HG02870 (cell line): ENCODE data around the gene RLN3.

Source experiments
- ATAC-seq: cut with Tn5 transposase; IDR thresholded peaks from one replicate; pipeline ENCODE4 v1.9.1; 2021; ENCODE audit warnings: mild to moderate bottlenecking, moderate library complexity; ENCODE audit not compliant: unreplicated experiment

The RLN3 gene

DNA sequence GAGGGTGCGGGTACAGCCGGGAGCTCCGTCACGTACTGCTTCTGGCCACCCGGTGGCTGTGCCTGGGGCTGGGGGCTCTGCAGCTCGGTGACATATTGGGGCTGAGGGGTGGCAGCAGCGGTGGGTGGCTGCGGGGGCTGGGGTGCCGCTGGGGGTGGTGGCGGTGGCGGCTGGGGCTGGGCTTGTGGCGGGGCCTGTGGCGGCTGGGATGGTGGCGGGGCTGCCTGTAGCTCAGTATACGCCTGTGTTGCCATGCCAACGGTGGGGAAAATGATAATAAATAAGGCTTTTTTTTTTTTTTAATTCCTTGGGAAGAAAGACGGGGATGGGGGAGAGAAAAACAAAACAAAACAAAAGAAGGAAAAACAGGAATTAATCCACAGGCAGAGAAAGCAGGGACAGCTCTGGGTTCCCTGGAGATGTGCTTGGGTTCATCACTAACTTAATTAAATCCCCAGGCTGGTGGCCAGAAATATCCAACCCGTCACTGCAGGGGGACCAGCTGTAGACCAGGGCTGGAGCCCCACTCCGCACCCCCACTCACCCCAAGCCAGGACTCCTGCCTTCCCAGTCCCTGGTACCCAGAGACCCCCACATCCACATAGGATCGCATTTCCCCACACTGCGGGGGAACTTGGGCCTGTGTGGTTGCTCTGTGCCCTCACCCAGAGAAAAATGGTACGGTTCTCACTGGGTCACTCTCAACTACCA is 34.2 kb upstream of the RLN3 start:
- ATAC-seq: no peak

DNA sequence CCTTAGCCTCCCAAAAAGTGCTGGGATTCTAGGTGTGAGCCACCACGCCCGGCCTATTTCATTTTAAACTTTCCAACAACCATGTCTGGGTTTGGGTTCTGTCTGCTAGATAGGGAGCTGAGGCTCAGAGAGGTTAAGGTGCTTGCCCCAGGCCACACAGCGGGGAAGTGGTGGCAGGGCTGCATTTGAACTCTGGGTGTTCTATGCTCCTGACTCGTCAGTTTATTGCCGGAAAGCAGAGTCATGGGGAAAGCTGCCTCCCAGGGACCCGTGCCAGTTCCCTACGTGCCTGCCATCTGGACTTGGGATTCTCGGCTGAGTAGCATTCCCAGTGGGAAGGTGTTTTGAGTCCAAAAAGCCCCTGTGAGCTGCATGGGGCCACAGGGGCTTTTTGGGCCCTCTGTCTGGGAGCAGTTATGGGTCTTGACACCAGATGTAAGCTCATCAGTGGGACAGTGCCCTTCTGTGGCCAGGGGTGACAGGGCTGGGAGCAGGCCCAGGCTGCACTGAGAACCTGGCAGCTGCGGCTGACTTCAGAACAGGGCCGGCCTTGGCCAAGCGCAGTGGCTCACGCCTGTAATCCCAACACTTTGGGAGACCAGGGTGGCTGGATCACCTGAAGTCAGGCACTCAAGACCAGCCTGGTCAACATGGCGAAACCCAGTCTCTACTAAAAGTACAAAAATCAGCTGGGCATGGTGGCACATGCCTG is 32.8 kb upstream of the RLN3 start:
- no peak for ATAC-seq

DNA sequence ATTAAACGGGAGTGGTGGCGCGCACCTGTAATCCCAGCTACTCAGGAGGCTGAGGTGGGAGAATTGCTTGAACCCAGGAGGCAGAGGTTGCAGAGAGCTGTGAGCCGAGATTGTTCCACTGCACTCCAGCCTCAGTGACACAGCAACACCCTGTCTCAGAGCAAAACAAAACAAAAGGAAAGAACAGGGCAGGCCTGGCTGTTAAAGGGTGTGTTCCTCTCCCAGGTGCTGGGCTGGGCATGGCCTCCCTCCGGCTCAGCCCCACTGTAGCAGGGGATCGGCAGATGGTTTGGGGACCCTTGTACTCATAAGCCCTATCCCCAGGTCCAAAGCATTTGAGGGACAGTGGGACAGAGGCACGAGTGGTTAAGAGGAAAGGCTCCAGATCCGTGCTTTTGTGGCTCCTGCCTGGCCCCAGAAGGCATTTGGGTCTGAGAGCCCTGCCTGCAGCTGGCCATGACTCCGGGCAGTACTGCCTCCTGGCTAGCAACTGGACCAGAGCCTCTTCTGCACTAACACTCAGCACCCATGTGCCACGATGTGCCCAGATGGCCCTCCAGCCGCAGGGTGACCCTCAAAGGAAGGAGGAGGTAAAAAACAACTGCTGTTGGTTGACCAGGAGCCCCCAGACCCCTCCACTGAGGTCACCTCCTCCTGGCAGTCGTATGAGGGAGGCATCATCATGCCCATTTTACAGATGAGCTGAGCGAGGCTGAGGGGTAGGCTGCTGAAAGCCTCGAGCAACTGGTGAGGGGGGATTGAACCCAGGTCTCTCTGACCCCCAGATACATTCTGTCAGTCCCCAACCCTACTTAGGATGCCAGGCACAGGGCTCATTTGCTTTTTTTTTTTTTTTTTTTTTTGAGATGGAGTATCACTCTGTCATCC is 31.8 kb upstream of the RLN3 start:
- no peak for ATAC-seq

DNA sequence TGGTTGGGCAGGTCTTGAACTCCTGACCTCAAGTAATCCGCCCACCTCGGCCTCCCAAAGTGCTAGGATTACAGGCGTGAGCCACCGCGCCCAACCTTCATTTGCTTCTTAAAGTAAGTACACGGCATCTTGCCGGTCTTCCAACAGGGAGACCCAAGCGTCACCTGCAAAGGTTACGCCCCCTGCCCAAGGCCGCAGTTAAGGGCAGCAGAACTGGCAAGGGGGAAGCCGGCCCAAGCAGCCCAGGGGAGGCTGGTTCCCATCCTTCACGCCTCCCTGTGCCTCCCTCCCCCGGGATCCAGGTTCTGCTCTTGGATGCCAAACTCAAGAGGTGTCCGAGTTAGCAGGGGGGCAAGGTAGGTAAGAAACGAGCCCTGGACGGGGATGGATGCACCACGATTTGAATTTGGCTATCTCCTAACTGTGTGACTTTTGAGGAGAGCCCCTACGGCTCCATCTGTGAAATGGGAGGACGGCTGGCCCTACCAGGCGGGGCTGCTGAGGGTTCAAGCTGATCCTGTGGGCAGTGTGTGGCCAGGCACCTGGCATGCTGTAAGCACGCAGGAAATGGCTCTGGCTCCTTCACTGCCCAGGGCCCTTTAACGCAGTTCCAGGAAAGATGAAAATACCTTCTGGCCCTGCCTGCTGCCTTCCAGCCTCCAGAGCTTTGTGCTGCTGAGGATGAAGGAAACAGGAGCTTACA is 30.9 kb upstream of the RLN3 start:
- no peak for ATAC-seq

DNA sequence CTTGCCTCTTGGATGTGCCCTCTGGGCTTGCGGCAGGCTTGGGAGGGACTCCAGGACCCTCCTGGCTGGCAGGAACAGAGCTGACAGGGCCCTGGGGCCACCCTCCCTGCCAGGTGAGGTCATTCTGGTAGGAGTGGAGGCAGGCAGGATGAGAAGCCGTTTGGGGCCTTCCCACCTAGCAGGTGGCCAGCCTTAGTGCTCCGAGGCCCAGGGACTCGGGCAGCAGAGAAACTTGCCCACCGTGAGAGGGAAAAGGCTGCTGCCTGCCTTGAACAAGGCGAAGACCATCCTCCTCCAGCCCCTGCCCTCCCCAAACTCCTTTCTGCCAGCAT is 30.4 kb upstream of the RLN3 start:
- no peak for ATAC-seq

DNA sequence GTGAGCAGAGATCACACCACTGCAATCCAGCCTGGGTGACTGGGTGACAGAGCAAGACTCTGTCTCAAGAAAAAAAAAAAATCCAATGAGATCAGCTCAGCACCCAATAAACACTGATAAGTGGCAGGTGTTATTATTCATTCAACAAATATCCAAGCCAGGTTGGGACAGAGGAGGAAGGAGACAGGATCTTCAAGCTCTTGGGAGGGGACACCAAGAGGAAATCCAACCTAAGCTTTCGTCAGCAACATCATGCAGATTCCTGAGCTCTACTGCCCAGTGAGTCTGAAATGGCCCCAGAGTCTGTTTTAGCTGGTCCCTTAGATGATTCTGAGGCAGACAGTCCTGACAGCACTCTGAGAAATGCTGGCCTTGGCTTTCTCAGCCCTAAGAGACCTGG is 29.5 kb upstream of the RLN3 start:
- ATAC-seq: no peak

DNA sequence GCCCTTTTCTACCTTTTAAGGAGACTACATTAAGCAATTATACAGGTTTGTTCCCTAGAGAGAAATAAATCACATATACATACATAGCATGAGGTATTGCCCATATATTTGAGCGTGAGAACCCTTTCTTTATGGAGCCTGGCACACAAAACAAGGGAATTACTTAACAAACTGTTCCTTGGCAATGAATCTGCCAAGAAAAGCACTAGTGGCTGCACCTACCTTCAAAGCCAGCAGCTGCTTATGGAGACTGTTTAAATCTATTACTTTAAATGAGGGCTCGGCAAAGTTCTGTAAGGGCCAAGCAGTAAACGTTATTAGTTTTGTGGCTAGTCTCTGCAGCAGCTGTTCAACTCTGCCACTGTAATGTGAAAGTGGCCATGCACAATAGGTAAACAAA is 28.9 kb upstream of the RLN3 start:
- no peak for ATAC-seq

DNA sequence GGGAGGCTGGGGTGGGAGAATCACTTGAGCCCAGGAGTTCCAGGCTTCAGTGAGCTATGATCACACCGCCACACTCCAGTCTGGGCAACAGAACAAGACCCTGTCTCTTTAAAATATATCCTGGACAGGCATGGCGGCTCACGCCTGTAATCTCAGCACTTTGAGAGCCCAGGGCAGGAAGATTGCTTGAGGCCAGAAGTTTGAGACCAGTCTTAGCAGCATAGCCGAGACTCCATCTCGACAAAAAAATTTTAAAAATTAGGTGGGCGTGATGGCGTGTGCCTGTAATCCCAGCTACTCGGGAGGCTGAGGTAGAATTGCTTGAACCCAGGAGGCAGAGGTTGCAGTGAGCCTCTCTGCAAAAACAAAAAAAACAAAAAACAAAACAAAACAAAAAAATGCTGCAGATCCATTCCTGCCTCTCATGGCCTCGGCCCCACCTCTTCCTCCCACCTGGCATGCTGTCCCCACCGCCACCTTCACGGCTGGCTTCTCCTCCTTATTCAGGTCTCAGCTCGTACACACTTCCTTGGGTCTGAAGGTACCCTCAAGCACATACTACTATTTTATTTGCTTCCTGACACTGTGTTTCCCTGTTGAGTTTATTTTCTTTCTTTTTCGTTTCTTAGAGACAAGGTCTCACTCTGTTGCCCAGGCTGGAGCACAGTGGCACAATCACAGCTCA is 27.1 kb upstream of the RLN3 start:
- ATAC-seq: no peak

DNA sequence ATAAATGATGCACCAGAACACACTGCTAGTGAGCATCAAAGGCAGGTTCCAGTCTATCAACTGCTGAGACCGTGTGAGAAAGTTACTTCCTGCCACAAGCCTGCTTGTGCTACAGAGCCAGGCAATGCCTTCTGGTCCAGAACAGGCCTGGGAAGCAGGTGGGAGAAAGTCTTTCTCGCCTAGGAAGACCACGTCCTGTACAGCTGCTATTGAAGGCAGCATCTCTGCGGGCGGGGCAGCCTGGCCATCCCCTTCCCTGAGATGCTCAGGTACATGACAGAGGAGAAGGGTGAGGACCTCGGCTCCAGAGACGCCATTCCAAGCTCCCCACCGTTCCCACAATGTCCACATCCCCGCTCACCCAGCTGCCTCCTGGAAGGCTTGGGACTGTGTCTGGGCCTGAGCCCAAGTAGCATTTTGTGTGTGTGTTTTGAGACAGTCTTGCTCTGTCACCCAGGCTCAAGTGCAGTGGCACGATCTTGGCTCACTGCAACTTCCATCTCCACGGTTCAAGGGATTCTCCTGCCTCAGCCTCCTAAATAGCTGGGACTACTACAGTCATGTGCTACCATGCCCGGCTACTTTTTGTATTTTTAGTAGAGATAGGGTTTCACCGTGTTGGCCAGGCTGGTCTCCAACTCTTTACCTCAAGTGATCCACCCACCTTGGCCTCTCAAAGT is 25.2 kb upstream of the RLN3 start:
- ATAC-seq: no peak

DNA sequence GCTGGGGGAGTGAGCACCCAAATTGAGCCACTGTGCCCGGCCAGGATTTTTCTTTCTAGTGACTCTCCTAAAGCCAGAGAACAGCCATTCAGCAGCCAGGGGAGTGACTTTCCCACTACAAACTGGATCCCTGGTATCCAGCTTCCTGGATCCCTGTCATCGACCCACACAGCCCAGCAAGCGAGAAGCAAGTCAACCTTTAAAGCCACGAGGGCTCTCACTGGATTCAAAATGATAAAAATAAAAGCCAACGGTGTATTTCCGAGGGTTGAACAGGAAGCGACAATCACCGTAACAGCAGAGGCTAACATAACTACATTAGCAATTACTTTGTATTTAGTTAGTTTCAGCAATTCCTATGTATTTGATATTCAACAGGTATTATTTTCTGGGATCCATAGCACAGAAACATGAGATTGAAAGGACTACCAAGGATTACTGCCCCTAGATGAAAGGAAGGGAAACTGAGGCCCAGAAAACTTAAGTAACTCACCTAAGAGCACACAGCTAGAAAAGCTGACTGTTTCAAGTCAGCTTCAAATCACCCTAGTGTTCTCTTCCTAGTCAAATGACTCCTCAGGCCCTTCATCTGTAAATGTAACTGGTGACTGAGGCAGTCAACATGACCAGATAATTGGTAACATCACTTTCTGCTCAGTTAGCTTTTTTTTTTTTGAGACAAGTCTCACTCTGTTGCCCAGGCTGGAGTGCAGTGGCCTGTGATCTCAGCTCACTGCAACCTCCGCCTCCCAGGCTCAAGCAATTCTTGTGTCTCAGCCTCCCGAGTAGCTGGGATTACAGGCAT is 24.5 kb upstream of the RLN3 start:
- no peak for ATAC-seq

DNA sequence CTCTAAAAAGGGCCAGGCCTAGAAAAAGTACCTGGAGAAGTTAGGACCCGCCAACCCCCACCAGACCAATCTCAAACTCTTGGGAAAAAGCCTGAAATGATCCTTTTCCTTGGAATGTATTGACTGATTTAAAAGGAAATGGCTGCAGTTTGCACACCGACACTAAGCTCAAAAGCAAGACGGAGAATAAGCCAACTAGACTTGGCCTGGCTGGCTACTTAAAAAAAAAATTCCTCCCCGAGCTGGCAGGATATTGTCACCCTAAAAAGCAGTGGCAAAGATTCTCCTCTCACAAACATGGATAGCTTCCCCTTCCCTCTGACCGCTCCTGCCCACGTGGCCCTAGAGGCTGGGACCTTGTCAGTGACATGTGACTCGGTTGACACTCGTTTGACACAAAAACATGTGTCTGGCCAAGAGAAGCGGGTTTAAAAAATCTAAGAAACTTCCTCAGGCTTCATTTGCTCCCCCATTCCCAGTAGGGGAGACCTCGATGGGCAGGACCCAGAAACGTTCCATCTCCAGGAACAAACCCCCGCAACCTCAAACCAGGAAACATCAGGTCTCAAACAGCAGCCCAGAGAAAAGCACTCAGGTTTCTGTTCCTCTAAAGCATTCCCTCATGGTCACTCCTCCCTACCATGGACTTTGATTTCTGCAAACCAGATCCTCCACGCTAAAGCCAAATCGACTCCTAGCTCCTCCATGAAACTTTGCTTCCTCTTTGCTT is 23.2 kb upstream of the RLN3 start:
- ATAC-seq: no peak

DNA sequence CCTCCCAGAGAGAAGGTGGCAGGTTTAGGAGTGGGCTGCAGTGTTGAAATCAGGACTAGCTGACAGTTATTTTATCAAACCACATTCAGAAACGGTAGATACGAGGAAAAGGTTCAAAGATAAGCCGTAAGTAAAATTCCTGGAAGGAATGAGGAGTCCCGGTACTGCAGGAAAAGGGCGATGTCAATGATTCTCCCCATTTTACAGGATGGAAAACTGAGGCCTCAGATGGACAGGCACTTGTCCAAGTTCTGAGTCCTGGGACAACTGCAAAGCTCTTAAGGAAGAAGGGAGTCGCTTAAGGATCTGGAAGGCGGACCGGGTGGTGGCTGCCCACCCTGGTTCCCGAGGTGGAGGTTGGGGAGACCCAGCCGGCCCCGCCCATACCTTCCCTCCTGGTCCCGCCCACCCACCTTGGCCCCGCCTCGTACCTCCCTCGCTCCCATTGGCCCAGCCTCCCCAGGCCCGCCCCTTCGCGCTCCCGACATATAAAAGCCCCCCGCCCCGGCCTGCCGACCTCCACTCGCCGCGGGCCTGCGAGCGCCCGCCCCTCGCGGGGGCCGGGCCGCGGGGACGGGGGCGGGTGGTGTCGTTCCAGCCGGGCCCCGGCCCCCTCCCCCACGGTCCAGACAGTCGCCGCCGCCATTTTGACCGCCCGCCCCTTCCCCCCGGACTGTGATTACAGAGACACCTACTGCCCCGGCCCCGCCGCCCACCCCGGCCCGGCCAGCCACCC is 22.4 kb upstream of the RLN3 start:
- no peak for ATAC-seq

DNA sequence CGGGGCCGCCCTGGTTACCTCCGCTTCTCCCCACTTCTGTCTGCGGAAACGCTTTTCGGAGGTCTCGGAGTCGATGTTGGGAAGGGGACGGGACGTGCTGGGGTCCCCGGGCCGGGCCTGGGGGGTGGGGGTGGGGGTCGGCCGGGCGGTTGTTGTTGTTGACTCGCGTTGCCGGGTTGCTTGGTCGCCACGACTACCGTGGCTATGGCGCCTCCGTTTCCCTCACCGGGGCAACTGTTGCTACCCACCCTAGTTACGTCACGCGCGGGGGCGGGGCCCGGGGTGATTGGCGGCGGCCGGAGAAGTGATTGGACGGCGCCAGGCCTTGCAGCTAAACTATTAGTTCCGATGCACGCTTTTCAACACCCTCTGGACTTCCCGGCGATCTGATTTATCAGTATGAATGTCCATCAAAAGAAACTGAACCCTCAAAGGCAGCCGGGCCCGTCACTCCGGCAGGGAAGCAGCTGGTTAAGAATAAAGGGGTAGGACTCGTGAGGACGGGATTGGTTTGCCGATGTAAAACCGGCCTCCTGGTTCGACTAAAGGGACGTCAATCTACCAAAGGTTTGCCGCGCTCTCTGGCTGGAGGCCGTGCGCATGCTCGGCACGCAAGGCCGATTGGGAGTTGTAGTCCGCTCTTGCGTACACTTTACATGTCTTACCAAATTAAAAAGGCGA is 21.7 kb upstream of the RLN3 start, which contains the start of gene RFX1:
TSS of gene RFX1 (minus strand) at position 236 of the 681 bp plus-strand sequence. CDS start 12,477 bp downstream, outside the sequence.
- ATAC-seq: peak; percentile 76

DNA sequence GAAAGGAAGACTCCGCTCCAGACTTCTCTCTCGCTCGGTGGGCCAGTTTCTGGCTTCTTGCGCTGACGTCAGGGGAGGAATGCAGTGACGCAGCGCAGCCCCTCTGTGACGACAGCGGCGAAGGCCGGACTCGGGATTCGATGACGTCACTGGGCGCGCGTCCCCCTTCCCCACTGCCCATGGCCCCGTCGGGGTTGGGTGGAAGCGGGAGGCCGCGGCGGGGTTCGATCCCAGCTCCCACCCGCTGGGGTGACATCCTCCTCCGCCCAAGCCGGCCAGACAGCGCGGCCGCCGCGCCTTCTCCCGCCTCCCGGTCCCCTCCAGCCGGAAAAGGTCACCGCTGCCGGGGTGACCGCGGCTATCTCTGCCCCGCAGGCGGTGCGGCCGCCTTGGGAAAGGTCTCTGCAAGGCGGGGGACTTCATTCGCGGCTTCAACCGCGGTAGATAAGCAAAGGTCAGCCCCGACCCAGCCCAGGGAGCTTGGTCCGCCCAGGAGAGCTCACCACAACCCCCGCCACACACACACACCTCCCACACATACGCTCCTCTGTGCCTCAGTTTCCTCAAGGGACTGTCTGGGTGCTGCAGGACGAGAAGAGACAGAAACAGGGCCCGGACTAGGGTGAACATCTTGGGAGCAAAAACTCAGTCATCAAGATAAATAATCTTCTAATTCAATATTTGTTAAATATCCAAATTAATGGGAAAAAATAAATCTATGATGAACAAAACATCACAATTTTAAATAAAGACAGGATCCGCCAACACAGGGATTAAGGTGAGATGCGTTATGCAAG is 21.0 kb upstream of the RLN3 start:
- ATAC-seq: peak; percentile 24

DNA sequence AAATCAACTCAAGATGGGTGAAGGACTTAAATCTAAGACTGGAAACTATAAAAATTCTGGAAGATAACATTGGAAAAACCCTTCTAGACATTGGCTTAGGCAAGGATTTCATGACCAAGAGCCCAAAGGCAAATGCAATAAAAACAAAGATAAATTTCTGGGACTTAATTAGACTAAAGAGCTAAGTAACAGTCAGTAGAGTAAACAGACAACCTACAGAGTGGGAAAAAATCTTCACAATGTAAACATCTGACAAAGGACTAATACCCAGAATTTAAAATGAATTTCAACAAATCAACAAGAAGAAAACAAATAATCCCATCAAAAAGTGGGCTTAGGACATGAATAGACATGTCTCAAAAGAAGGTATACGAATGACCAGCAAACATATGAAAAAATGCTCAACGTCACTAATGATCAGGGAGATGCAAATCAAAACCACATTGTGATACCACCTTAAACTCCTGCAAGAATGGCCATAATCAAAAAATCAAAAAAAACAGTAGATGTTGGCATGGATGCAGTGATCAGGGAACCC is 15.5 kb upstream of the RLN3 start:
- no peak for ATAC-seq

DNA sequence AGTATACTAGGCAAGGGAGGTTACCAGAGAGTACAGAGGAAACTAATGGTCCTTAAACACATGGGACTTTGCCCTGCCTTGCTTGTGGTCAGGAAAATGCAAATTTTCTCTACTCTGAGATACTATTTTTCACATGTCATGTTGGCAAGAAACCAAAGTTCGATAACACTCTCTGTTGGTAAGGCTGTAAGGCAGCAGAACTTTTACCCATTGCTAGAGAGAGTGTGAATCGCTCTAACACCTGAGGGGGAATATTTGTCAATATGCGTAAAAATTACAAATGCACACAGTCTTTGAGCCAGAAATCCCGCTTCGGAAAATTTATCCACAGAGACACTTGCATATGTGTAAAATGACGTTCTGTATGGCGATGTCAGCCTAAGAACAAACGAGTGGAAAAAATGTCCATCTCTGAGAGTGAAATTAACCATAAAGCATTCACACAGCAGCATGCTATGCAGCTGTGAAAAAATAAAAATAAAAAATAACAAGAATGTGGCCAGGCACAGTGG is 12.4 kb upstream of the RLN3 start:
- ATAC-seq: peak; percentile 80
